GM20000 (cell line): ENCODE results near the gene NHP2.

Experiments
- DNase-seq: peaks from one replicate; pipeline ENCODE4 v3.0.0; 2012; ENCODE audit warnings: low spot score
- CTCF ChIP-seq: IDR thresholded peaks from 2 replicates; pipeline ENCODE4 v1.5.1; 2012; ENCODE audit warnings: mild to moderate bottlenecking, control low read depth; ENCODE audit errors: extremely low read depth, missing control alignments

Gene NHP2

GRCh38 chr5:178189433-178189832 is 35.7 kb upstream of the NHP2 start:
- no peak for TF ChIP-seq CTCF
- DNase-seq: no peak

GRCh38 chr5:178187014-178187413 is 33.3 kb upstream of the NHP2 start, which contains the start of gene GMCL2:
GMCL2 (minus strand) TSS chr5:178187371; CDS start chr5:178187299, 72 bp downstream.
- DNase-seq: no peak
- no peak for TF ChIP-seq CTCF

GRCh38 chr5:178186427-178186826 is 32.7 kb upstream of the NHP2 start:
- no peak for DNase-seq
- TF ChIP-seq CTCF: no peak

- DNase-seq: no peak
- no peak for TF ChIP-seq CTCF
These were observed 28.6 kb upstream of the NHP2 start for GRCh38 chr5:178182158-178182876.

- TF ChIP-seq CTCF: no peak
- no peak for DNase-seq
These were observed 26.6 kb upstream of the NHP2 start for GRCh38 chr5:178180141-178180863.

GRCh38 chr5:178177569-178177968 is 23.9 kb upstream of the NHP2 start:
- TF ChIP-seq CTCF: no peak

GRCh38 chr5:178176791-178177190 is 23.1 kb upstream of the NHP2 start:
- DNase-seq: no peak
- no peak for TF ChIP-seq CTCF

More at GRCh38 chr5:178177569-178177968, 23.9 kb upstream of the NHP2 start:
- no peak for DNase-seq
